NCI-H1417 treated with DMSO at 0.1 percent for 48 hours (cell line): ENCODE results near the gene RGMA.

Experiments
- DNase-seq: peaks from one replicate; lab custom pipeline; 2025; lab: John Stamatoyannopoulos, UW

The RGMA gene, protein sequence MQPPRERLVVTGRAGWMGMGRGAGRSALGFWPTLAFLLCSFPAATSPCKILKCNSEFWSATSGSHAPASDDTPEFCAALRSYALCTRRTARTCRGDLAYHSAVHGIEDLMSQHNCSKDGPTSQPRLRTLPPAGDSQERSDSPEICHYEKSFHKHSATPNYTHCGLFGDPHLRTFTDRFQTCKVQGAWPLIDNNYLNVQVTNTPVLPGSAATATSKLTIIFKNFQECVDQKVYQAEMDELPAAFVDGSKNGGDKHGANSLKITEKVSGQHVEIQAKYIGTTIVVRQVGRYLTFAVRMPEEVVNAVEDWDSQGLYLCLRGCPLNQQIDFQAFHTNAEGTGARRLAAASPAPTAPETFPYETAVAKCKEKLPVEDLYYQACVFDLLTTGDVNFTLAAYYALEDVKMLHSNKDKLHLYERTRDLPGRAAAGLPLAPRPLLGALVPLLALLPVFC

DNA sequence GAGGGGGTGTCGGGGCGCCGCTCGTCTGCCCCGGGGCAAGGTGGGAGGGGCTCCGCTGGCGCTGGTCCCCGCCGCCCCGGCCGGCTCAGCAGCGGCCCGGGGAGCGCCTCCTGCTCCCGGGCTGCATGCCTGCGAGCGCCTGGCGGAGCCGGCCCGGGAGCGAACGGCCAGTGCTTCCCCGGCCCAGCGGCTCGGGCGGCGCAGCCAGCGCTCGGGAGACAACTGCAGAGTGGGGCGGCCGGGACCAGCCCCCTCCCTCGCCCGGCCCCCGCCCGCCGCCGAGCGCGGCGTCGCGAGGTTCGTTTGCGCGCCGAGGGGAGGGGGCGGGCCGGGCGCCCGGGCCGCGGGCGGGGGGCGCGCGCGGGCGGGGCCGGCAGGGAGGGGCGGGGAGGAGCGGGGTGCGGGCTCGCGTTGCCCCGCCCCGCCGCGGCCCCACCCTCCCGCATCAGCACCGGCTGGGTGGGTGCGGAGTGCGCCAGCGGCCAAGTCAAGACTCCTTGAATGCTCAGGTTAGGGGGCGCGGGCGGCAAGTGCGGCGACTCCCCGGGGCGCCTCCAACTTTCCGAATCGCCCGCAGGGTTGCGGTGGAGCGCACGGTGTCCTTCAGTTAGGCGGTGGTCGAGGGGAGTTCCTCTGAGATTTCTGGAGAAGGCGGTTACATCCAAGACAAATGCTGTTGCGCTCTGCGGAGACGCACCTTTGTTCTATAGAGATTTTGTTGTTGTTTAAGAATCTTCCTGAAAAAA is at the start of gene RGMA:
Gene RGMA (minus strand): TSS at position 231 of the 746 bp plus-strand sequence. CDS start 279 bp downstream, outside the sequence.
- no peak for DNase-seq

DNA sequence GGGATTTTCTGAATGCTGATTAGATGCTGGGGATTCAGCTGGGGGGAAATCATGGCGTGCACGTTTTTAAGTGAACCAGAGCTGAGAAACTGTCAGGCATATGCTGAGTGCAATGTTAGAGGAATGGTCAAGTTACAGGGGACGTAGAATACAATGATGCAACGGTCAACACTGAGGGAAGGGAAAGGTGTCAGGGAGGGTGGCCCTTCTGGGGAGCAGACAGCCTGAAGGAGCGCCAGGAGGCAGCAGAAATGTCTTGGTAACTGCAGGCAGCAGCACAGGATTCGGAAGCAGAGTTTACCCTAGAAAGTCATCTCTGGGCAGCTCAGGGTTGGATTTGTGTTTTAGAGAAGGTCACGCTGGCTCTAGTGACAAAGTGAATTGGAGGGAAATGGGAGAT is 47.6 kb upstream of the RGMA start:
- DNase-seq, result no peak

DNA sequence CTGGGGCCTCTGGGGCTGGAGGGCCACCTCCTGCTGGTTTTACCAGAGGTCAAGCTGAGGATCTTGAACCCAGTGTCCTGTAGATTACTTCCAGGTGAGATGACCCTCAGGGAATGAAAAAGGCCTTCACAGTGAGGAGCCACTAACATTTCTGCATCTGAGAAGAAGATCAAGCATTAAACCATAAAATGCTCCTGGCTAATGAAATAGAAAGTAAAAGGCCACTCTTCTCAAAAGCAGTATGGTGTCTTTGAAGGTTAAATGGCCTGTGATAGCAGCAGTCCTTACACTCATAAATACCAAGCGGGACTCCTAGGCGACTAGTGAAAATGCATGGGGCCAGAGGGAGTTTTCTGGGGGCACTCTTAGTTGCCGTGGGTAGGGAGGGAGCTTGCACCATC is 47.0 kb upstream of the RGMA start:
- no peak for DNase-seq

DNA sequence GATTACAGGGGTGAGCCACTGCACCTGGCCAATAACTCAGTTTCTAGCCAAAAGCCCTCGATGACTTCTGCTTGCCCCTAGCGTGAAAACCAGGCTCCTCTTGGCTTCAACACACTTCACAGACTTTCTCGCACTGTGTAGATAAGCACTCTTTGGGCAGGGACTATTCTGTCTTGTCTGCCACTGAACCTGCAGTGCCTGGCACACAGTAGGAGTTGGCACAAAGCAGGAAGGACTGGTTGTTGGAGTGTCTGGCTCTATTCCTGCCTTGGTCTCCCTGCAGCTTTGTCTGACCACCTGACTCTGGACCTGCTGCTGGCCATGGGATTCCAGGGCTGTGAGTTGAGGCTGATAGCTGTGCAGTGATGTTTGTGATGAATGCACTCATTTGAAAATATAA is 46.4 kb upstream of the RGMA start:
- no peak for DNase-seq

DNA sequence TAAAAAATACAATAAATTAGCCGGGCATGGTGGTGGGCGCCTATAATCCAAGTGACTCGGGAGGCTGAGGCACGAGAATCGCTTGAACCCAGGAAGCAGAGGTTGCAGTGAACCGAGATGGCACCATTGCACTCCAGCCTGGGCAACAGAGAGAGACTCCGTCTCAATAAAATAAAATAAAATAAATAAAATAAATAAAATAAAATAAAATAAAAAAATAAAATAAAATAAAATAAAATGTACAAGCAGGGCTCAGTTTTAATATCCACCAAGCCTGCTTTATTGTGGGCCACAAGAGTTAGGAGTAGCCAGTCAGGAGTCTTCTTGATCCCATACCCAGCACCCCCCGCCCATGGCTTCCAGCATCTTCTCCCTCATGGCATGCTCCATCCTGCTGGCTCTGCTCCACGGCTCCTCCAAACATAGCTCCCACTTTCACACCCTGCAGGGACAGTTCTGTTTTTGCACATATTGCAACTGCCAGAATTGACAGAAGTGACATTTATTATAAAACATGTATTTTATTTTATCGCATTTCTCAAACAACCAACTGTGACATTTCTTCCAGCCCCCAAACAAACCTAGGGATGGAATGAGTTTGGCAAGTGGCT is 42.6 kb upstream of the RGMA start:
- no peak for DNase-seq

DNA sequence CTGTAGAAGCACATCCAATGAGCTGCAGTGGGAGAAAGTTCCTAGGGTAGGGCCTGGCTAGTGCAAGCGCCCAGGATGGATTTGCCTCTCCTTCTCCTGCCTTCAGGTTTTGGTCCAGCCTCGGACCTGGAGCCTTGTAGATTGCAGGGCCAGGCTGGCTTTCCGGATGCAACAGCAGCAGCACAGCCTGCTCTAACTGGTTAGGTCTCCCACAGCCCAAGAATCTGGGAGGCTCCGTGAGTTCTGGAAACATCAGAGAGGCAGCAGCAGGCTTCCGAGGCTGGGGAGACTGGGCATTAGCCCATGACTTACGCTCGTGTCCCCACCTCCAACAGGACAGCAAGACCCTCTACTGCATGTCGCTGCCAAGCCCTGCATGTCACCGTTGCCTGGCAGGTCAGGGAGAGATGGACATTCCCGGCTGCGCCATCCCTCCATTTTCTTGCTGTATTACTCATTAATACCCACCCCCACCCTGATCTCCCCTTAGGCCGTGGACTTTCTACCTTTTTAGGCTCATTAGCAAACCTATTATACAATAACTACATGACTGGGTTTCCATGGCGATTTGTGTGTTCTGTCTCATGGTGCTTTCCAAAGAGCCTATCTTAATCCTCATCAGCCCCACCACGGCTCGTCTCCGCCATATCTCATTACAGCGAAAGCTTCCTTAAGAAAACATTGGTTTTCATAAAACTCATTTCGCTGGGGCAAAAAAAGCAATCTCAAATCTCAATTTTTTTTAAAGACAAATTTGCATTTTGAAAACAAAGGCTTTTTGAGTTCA is 40.9 kb upstream of the RGMA start:
- no peak for DNase-seq

DNA sequence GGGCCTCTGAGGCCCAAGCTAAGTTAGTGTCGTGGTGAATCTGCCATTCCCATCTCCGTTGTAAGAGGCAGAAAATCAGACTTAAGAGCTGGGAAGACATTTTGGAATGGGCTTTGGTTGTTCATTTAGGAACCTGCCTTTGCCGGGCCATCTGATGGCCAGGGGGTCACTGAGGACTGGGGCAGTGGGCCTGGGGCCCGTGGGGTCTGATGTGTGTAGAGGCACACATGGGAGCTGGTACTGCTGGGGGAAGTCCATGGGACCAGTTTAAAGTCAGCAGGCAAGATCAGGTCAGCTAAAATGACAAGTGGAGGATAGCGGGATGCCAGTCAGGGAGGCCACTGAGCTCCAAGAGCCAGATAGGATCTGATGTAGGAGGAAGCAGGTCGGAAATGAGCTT is 38.3 kb upstream of the RGMA start:
- DNase-seq, result no peak

DNA sequence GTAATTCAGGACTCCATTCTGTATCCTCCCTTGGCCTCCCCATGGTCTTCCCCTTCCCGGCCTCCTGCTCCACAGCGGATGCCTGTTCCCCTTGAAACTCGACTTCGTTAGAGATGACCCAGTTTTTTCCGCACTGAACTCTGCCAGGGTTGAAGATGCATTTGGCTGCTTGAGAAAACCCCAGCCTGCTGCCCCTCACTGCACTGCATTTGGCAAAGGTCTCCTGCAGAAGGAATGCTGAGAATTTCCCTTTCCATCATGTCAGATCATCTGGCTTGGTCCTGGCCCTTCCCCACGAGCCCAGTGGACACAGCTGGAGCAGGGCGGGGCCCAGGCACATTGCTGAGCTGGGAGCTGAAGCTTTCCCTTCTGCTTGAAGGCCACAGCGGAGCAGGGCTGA is 37.6 kb upstream of the RGMA start:
- DNase-seq, result no peak

DNA sequence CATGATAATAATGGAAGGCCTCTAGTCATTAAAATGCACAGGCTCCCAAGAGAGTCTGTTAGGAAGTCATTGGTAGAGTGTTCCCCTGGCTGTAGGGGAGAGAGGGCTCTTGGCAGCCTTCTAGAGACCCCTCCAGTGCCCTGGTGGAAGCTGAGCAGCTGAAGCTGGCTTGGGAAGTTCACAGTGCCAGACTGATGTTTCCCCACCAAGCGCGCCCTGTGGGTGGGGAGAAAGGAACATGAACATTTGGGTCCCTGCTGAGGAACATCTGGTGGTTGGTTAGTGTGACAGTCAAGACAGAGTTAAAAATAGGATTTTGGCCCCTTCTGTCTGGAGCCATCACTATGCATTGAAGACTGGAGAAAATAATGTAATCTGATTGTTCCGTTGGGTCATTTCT is 37.1 kb upstream of the RGMA start:
- no peak for DNase-seq

DNA sequence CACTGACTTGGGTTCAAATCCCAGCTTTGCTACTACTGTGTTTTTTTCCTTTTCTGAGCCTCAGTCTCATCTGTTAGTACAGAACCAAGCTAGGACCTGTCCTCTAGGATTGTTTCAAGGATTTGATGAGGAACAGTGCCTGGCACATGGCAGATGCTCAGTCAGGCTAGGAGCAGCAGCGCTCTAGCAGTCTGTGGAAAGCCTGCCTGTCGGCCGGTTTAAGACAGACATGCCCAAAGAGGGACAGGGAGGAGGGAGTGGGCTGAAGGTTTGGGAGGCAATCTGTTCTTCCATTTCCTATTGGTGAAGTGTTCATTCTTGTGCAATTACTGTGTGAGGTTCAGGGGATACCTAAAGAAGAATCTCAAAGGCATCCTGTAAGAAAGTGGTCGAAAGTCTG is 35.1 kb upstream of the RGMA start:
- DNase-seq, result no peak

DNA sequence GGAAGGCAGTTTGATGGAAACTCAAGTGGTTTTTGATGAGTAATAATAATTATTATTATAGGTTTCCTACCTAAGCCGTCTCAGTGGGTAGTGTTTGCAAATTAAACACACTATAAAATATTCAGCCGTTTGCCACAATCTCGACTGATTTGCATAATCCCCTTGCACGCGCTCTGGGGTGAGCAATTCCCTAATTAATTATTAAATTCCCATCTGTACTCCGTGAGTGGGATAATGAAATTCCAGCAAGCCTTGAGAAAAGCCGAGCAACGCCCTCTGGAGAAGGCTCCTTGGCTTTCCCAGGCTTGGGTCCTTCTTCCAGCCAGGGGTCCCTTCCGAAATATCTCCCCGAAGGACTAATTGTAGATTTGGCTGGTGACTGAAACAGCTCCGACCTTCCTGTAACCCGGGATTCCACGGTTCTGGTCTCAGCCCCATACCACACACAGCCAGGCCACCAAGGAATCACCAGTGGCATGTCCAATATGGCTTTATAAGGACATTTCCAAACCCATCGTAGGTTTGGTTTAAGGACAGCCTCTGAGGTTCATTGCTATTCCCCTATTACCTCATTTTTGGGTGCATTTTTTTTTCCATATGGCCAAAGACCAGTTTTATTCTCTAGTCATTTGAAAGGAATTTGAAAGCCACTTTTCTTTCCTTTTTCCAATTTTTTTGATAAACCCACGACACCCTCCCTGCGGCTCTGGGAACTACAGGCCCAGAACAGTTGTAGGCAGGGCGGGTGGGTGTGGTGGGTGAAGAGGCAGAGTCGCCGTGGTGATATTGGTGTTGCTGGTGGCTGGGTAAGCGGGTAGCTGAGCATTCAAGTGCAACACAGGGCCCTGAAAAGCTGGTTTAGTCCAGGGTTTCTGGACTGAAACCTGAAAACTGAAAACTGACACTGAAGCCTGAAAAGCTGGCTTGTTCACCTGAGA is 33.2 kb upstream of the RGMA start:
- DNase-seq, result no peak

DNA sequence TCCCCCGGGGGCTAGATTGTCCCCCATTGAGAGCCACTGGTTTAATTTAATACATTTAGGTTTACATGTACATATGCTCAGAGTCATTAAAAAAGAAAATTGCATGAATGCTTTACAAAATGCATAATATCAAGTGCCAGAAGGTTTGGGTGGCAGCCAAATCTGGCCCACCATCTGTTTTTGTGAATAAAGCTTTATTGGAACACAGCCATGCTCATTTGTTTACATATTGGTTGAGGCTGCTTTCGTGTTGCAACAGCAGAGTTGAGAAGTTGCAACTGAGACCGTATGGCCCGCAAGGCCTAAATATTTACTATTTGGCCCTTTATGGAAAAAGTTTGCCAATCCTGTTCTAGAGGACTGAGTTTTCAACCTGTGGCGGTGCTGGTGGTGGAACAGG is 32.1 kb upstream of the RGMA start:
- DNase-seq, result no peak

DNA sequence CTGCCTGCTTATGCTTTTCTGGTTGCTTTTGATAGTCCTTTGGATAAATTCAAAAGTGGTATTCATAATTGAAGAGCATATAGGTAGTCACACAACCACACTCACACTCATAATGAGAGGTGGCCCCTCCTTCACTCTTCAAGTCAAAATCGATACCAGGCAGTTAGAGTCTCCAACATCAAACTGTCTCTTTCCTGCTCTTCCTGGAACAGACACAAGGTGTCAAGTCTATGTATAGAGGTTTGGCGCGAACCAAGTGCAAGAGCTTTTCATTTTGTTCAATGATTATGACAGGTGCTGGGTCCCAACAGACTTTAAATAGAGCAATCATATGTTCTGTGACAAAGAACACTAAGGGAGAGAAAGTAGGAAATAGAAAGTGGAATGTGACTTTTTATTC is 29.9 kb upstream of the RGMA start:
- no peak for DNase-seq

DNA sequence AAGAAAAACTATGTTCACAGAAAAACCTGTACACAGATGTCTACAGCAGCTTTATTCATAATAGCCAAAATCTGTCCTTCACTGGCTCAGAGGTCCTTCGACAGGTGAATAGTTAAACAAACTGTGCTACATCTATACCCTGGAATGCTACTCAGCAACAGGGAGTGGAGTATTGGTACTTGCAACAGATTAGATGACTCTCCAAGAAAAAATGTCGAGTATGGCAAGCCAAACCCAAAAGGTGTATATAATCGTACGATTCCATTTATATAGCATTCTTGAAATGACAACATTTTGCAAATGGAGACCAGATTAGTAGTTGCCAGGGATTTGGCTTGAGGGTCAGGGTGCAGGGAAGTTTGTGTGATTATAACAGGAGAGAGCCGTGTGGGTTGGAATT is 22.4 kb upstream of the RGMA start:
- DNase-seq, result no peak

DNA sequence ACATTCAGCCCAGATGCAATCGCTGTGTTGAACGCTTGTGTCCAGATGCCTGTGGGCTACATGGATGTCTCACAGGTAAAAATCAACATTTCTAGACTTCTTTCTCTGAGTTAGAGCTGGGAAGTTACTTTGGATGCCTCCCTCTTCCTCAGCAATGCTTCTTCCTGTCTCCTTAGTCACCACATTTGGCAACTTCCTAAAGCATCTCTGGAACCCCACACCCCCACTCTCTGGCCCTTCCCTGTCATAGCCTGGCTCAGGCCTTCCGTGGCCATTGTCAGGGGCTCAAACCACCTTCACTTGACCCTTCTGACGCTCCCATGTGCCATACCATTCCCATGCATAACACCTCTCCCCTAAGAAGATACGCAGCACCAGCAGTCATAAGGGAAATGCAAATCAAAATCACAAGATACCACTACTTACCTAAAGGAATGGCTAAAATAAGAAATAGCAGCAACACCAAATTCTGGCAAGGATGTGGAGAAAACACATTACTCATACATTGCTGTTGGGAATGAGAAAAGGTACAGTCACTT is 21.6 kb upstream of the RGMA start:
- DNase-seq, result no peak

DNA sequence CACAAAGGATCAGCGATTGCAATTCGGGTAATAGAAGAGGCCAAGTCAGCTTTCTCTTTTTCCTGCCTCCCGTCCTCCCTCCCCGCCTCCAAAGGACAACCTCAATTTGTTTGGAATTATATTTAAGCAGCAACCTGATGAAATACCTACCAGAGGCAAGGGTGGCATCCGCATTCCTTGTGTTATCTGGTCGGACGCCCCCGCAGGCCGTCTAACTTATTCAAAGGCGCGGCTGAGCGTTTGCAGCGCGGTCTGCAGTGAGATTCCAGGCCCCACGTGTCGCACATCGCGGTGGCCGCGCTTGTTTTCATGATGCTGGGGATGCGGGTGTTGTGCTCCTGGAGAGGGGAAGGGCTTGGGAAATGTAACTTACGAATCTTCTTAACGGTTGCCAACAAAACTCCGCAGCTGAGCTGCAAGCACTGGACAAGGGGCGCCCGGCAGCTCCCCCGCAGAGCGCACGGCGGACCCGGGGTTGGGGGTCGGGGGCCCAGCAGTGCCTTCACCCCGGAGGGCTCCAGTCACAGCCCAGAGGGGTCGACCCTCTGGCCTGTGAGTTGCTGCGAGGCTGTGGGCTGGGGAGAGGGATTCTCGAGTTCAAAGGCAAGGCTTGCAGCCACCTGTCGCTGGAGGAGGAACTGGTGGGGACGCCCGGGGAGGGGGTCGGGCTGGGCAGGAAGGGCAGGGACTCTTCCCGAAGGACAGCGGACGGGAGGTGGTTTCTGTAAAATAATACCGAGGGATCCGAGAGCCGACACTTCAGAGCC is 20.5 kb upstream of the RGMA start:
- DNase-seq, result no peak

DNA sequence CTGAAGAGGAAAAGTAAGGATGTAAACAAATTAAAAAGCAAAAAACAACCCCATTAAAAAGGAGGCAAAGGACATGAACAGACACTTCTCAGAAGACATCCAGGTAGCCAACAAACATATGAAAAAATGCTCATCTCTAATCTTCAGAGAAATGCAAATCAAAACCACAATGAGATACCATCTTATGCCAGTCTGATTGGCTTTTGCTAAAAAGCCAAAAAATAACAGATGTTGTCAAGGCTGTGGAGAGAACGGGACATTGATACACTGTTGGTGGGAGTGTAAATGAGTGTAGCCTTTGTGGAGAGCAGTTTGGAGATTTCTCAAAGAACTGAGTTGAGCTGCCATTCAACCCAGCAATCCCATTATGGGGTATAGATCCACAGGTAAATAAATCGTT is 18.6 kb upstream of the RGMA start:
- DNase-seq, result no peak

DNA sequence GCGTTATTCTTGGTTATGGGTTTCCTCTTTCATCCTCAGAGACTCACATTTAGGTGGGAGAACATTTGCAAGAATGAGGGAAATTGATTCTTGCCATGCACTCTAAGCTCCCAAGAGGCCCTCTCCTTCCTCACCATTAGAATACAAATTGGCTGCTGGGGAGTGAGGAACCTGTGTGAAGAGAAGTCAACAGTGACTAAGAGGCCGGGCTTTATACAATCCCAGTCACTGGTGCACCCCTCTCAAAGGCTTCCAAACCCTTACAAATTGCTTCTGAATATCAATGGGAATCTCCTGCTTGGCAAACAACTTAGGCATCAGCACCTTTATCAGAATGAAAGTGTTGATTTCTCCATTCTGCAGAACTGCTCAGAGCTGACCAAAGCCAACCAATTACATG is 16.5 kb upstream of the RGMA start:
- DNase-seq, result no peak

DNA sequence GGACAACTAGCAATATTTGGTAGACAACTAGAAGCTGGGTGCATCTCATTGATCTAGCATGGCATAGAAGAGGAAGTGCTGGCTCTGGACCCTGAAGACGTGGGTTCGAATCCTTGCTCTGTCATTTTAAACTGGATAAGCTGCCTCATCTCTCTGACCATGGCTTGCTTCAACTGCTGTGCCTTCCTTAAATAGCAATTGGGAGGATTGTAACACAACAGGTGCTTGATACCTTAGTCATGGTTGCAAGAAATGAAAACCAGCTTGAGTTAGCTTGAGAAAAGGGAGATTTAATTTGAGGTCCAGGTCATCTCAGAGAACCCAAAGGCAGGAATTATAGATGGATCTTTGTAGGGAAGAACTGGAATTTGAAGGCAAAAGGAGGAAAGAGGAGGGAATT is 14.8 kb upstream of the RGMA start:
- DNase-seq, result no peak

DNA sequence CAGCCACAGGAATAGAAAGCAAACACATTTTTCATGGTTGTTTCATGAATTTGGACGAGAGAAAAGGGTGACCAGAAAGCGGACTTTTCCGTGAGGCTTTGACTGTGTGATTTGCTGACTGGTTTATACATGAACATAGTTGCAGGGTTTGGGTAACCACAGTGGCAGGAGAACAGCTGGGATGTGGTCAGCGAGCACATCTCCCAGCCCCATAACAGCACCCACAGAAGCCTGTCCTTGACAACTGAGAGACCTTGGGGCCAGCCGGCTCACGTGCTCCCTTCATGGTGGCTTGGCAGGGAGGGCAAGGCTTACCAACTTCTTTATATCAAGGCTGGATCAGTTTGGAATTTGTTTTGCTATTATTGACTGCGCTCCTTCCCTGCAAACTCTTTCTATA is 13.2 kb upstream of the RGMA start:
- no peak for DNase-seq
